ENCODE results near the gene RELCH.

The RELCH gene

DNA sequence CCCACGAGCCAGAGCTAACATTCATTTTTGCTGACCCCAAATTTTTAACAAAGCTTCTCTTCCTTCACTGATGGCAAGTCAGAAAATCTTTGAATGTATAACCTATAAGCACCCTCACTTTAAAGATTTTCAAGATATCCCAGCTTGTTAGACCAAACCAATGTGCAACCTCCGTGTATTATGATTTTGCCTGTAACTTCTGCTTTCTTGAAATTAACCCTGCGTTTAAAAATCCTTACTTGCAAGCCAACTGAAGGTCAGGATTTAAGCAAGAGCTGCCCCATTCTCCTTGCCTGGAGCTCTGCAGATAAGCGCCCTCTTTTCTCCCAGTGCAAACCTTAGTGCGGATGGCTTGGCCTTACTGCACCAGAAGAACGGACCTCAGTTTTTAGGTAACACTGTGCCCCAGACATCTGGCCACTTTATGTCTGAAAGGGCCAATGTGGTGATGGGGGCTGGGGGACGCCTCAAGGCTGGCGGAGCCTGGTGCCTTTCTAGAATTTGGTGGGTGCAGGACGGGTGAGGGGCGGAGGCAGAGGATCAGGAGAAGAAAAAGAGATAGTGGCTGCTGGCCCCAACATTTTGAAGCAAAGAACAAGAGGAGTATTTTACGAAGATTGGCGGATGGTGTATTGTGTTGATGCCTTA, 137.2 kb downstream of the RELCH start:
- DNase-seq (ENCODE audit: low read depth, low spot score): no peak

DNA sequence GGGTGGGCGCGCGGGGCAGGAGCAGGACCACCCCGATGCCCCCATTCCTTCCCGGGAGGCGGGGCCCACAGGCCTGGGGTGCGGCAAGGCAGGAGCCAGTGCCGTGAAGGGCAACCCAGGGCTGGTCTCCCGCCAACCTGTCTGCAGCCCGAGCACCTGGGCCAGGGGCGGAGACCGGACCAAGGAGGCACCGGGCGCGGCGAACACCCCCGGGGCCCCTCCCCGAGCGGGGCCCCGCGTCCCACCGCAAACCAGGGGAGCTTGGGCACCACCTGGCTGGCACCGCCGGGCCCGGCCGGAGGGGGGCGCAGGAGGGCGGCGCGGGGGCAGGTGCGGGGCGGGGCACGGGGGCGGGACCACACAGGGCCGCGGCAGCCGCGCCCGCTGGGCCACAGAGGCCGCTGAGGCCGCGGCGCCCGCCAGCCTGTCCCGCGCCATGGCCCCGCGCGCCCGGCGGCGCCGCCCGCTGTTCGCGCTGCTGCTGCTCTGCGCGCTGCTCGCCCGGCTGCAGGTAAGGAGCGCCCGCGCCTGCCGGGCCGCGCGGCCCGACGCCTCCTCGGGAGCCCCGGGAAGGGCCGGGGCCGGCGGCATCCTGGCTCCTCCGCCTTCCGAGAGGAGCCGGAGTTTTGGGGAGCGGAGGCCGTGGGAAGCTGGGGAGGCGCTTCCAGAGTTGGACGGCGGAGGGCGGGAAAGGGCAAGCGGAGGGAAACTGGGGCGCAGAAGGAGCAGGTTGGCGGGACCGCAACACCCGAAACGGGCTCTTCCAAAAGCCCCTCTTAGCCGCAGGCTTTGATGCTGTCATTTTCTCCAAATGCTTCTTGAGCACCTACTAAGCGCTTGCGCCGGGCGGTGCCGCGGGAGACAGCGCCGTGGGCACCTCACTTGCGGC, 138.1 kb downstream of the RELCH start, which contains the start of gene TNFRSF11A:
TSS of gene TNFRSF11A (plus strand) at position 394 of the 889 bp plus-strand sequence. CDS start at position 437, 43 bp downstream.
- DNase-seq (ENCODE audit: low read depth, low spot score): no peak

- DNase-seq (ENCODE audit: low read depth, low spot score): peak; percentile 52
These were observed 139.0 kb downstream of the RELCH start for GRCh38 chr18:62325806-62326645.

DNA sequence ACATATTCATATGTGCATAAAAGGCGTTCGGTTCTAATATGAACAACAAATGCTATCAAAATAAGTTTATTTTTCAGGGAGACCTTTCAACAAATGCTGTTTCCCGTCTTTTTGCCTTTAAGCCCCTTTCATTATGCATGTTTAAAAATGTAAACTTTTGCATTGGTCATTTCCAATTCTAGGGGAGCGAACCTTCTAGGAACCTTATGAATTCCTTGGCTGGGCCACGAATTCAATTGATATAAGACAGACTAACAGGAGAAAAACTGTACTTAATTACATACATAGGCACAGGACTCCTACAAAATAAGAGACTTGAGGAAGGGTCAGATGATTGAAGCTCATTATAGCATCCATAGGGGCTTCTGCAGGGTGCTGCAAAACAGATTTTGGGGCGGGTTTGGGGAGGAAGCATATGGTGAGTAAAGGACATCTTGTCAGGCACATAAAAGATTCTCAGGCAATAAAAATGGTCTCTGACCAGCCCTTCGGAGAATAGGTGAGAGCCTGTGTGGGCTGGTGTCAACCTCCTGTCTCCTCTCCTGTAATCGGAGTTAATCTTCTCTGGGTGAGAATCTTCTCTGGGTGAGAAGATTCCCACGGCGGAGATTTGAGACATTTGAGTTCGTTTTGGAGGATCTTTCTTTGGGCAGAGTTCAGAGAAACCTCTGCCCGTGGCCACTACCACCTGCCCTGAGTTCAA, 139.7 kb downstream of the RELCH start:
- no peak for DNase-seq (ENCODE audit: low read depth, low spot score)

- no peak for DNase-seq (ENCODE audit: low read depth, low spot score)
These were observed 140.9 kb downstream of the RELCH start for GRCh38 chr18:62327977-62328376.

DNA sequence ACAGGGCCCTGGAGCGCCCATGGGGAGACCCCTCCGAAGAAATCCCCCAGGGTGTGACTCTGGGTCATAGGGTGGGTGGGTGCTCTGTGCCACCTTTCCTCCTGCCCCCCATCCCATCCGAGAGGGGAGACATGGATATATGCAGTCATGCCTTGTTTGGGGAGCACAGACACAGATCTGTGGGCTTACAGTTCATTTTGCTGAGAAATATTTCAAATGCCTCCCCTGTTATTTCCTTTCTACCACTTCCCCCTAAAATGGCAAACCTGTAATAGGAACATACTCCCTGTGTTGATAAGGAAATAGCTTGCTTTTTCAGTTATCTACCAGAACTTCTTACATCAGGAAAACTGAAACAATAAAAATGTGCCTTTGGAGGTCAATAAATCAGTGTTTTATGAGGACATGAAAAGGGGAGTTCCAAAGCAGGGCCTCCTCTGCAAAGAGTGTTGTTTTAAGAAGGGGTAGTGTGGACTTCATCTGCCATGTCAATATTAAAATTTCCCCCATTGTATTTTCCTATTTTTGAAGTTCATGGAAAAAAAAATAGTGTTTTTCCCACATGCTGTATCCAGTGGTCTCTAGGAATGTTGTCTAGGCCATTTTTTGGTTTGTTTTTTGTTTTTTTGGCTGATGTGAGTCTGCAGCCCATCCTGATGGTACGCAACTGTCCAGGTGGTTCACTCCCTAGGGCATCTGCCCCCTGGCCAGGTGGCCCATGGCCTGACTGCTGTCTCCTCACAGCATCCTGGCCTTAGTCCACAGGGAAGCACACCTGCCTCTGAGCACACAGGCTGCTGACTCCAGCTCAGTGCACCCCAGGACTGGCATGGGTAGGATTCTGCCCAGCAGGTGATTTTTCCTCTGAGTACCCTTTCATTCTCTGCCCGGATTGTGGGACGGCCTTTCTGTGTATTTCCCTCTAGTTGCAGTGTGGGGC, 141.8 kb downstream of the RELCH start:
- no peak for DNase-seq (ENCODE audit: low read depth, low spot score)

- no peak for DNase-seq (ENCODE audit: low read depth, low spot score)
These were observed 142.8 kb downstream of the RELCH start for GRCh38 chr18:62329691-62330454.

GRCh38 chr18:62330650-62331049, 143.6 kb downstream of the RELCH start:
- no peak for DNase-seq (ENCODE audit: low read depth, low spot score)

DNA sequence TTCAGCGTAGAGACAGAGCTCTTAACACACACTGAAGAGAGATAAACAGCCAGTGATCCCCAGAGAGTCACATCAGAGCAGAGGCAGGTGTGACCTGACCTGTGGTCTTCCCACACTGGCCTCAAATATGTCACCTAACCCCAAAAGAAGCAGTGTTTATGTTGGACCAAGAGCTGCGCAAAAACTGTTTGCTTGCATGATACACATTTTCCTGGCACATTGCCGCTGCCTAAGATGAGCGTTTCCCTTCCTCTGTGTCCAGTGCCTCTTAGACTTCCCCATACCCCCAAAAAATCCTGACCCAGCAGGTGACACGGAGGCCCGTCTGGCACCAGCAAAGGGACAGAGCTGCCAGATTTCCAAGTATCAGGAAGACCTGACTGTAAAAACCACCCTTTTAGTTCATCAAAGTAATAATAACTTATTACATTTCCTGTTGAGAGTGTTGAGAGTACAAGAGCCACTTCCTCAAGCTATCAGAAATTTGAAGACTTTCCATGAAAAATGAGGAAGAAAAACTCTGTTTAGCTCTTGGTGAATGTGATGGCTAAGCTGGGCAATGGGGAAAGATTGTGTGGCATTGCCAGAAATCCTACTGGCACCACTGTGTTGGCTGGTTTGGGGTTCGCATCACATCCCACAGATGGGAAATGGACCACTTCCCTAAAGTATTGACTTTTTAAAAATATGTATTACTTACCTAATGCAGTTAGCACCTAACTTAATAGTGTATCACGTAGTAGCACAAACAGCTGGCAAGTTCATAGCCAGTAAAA, 144.7 kb downstream of the RELCH start:
- no peak for DNase-seq (ENCODE audit: low read depth, low spot score)

DNA sequence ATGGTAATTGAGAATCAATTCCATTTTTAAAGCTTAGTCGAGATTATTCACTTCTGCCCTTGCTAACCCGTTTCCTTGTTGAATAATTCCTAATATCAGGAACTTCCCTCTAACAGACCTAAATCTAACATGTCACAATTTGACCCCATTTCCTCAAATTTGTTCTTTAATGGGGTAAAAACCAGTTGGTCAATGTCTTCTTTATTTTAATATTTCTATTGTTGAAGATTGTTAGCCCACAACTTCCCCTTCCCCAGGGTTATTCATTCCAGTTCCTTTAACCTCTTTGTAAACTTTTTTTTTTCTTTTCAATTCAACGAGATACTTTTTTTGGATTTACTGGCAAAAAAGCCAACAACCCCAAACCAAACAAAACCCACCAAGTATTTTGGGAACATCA, 145.4 kb downstream of the RELCH start:
- DNase-seq (ENCODE audit: low read depth, low spot score): no peak

DNA sequence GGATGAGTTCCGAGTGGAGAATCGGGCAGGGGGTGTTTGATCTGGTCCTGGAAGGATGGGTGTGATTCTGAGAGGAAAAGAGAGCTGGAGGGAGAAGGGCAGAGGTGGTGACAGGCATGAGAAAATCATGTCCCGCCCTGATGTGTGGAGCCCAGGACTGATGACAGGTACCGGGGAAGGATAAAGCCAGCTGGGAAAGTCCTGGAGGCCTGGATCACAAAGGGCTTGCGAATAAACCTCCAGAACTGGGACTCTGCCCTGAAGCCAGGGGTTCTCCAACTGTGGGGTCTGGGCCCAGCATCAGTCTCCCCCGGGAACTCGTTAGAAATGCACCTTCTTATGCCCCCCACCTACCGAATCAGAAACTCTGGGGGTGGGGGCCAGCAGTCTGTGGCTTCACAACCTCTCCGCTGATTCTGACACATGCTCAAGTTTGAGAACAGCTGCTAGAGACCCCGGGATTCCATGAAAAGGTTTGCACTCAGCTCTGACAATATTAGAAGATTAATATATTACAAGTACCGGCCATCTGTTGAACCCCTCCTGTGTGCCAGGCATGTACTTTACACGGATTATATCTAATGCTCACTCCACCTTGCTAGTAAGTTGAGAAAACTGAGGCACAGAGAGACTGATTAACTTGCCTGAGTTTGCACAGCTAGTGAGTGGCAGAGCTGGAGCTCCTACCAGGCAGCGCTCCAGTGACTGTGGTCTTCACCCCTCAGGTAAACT, 146.1 kb downstream of the RELCH start:
- no peak for DNase-seq (ENCODE audit: low read depth, low spot score)

GRCh38 chr18:62334120-62334519, 147.1 kb downstream of the RELCH start:
- no peak for DNase-seq (ENCODE audit: low read depth, low spot score)

DNA sequence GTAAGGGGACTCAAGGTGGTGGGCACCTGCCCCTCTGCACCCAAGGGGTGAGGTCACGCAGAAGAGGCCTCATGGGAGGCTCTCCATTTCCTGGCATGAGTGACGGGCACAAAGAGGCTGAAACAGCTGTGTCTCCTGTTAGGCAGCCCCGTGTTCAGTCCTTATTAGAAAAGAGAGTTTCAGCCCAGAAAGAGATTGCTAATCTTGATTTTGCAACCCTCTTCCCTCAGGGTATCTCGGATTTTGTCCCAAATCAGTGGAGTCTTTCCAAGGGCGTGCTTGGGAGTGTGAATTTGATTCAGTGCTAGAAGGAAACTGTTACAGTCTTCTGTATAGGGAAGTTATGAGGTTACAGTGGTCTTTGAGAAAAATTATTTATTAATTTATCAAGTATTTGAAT, 148.4 kb downstream of the RELCH start:
- DNase-seq (ENCODE audit: low read depth, low spot score): no peak

- no peak for DNase-seq (ENCODE audit: low read depth, low spot score)
These were observed 149.6 kb downstream of the RELCH start for GRCh38 chr18:62336618-62337017.

GRCh38 chr18:62337336-62337735, 150.3 kb downstream of the RELCH start:
- no peak for DNase-seq (ENCODE audit: low read depth, low spot score)

DNA sequence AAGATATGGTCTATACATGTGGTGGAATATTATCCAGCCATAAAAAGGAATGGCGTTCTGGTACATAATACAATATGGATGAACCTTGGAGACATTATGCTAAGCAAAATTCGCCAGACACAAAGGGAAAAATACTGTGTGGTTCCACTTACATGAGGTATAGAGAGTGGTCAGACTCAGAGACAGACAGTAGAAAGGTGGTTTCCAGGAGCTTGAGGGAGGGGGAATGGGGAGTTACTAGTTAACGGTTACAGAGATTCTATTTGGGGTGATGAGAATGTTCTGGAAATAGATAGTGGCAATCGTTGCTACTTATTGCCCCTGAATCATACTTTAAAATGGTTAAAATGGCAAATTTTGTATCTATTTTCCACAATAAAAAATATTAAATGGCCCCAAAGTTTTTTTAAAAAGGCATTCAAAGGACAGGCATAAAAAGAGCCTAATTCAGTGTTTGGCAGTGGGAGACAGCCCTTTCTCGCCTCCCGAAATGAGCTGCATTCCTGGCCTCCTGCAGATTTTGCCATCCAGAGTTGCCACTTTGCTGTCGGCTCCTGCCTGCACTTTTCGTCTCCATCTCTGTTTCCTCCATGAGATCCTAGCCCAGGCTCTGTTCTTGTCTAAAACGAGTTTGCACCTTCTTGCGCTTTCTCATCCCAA, 151.5 kb downstream of the RELCH start:
- no peak for DNase-seq (ENCODE audit: low read depth, low spot score)

Measured in ELF-1 (cell line).